Subcutaneous abdominal adipose tissue (tissue), 5 donors: Measurements from ENCODE around the gene MYO16.

Experiments used
- H3K27ac ChIP-seq: one replicate; pipeline ENCODE4 v1.7.0; 2013; ENCODE audit warnings: low read depth, mild to moderate bottlenecking, inconsistent platforms, low read length, moderate library complexity
- H3K27me3 ChIP-seq, 5 donors: one replicate each; pipeline ENCODE4 v1.7.0; 2013; ENCODE audit warnings: low read length in 5 of 5, inconsistent platforms in 1 of 5; ENCODE audit not compliant: control insufficient read depth in 5 of 5, insufficient read depth in 4 of 5
- H3K36me3 ChIP-seq, 5 donors: one replicate each; pipeline ENCODE4 v1.7.0; 2013; ENCODE audit warnings: low read length in 5 of 5; ENCODE audit not compliant: control insufficient read depth in 5 of 5, insufficient read depth in 5 of 5
- H3K4me1 ChIP-seq, 5 donors: one replicate each; pipeline ENCODE4 v1.7.0; 2013; ENCODE audit warnings: low read length in 5 of 5, mild to moderate bottlenecking in 3 of 5, moderate library complexity in 1 of 5; ENCODE audit not compliant: control insufficient read depth in 5 of 5, insufficient read depth in 5 of 5
- H3K4me3 ChIP-seq, 5 donors: one replicate each; pipeline ENCODE4 v1.7.0; 2013; ENCODE audit warnings: low read length in 5 of 5, low read depth in 1 of 5
- H3K9ac ChIP-seq, 5 donors: one replicate each; pipeline ENCODE4 v1.7.0; 2013; ENCODE audit warnings: low read length in 5 of 5, mild to moderate bottlenecking in 4 of 5, moderate library complexity in 3 of 5
- H3K9me3 ChIP-seq, 5 donors: one replicate each; pipeline ENCODE4 v1.7.0; 2013; ENCODE audit warnings: low read length in 5 of 5; ENCODE audit not compliant: control insufficient read depth in 5 of 5
- donor health status: healthy.
- donor health status: healthy.
- donor health status: healthy.
- donor health status: healthy.
- donor health status: healthy.

Gene MYO16

GRCh38 chr13:109141706-109142105, 512.3 kb downstream of the MYO16 start:
- Histone ChIP-seq H3K9ac (no peak overlapping the region), H3K4me1 (peaks cover 0 to 32% (median 7%) of the 10 kb centered on the region in 5 donors), H3K27me3 (peaks cover 0 to 5% (median 0%) of the 10 kb centered on the region in 5 donors), H3K9me3 (no peaks in the 10 kb centered on the region), H3K4me3 (peak overlapping the region in 3 of 5 donors; percentile 36 to 71 (median 59)), H3K36me3 (no peaks in the 10 kb centered on the region), H3K27ac (no peak overlapping the region)

- Histone ChIP-seq H3K27ac (no peak overlapping the region), H3K9ac (no peak overlapping the region), H3K4me3 (no peak overlapping the region), H3K4me1 (peaks cover 0 to 32% (median 7%) of the 10 kb centered on the region in 5 donors), H3K27me3 (peaks cover 0 to 5% (median 0%) of the 10 kb centered on the region in 5 donors), H3K9me3 (no peaks in the 10 kb centered on the region), H3K36me3 (no peaks in the 10 kb centered on the region)
Measured at GRCh38 chr13:109144693-109145437, 515.5 kb downstream of the MYO16 start.

- H3K9ac ChIP-seq, result no peak overlapping the region
- no peak overlapping the region for H3K4me3 ChIP-seq
- H3K27me3 ChIP-seq, result peaks cover 0 to 5% (median 0%) of the 10 kb centered on the region in 5 donors
- no peaks in the 10 kb centered on the region for H3K9me3 ChIP-seq
- peaks cover 0 to 32% (median 7%) of the 10 kb centered on the region in 5 donors for H3K4me1 ChIP-seq
- H3K27ac ChIP-seq, result no peak overlapping the region
- H3K36me3 ChIP-seq, result no peaks in the 10 kb centered on the region
Measured at GRCh38 chr13:109145631-109146030, 516.2 kb downstream of the MYO16 start.

- no peak overlapping the region for H3K9ac ChIP-seq
- no peaks in the 10 kb centered on the region for H3K9me3 ChIP-seq
- no peak overlapping the region for H3K4me3 ChIP-seq
- no peak overlapping the region for H3K27ac ChIP-seq
- peaks cover 0 to 5% (median 0%) of the 10 kb centered on the region in 5 donors for H3K27me3 ChIP-seq
- no peaks in the 10 kb centered on the region for H3K36me3 ChIP-seq
- H3K4me1 ChIP-seq, result peaks cover 0 to 28% (median 3%) of the 10 kb centered on the region in 5 donors
Measured at GRCh38 chr13:109146393-109146792, 517.0 kb downstream of the MYO16 start.

- peaks cover 0 to 21% (median 3%) of the 10 kb centered on the region in 5 donors for H3K4me1 ChIP-seq
- H3K27ac ChIP-seq, result no peak overlapping the region
- no peaks in the 10 kb centered on the region for H3K36me3 ChIP-seq
- no peaks in the 10 kb centered on the region for H3K9me3 ChIP-seq
- no peak overlapping the region for H3K9ac ChIP-seq
- H3K27me3 ChIP-seq, result peaks cover 0 to under 1% (median 0%) of the 10 kb centered on the region in 5 donors
- no peak overlapping the region for H3K4me3 ChIP-seq
Measured at GRCh38 chr13:109146912-109147647, 517.7 kb downstream of the MYO16 start.

- Histone ChIP-seq H3K36me3 (no peaks in the 10 kb centered on the region), H3K27ac (no peak overlapping the region), H3K27me3 (no peaks in the 10 kb centered on the region), H3K4me1 (peaks cover 0 to 11% (median 0%) of the 10 kb centered on the region in 5 donors), H3K9me3 (no peaks in the 10 kb centered on the region), H3K4me3 (no peak overlapping the region), H3K9ac (no peak overlapping the region)
Measured at GRCh38 chr13:109148243-109148642, 518.8 kb downstream of the MYO16 start.

- H3K9me3 ChIP-seq, result no peaks in the 10 kb centered on the region
- no peak overlapping the region for H3K4me3 ChIP-seq
- no peak overlapping the region for H3K9ac ChIP-seq
- H3K36me3 ChIP-seq, result no peaks in the 10 kb centered on the region
- no peak overlapping the region for H3K27ac ChIP-seq
- peaks cover 0 to 3% (median 0%) of the 10 kb centered on the region in 5 donors for H3K27me3 ChIP-seq
- peaks cover 0 to 9% (median 4%) of the 10 kb centered on the region in 5 donors for H3K4me1 ChIP-seq
Measured at GRCh38 chr13:109150696-109151095, 521.3 kb downstream of the MYO16 start.

- peaks cover 0 to 14% (median 9%) of the 10 kb centered on the region in 5 donors for H3K4me1 ChIP-seq
- no peaks in the 10 kb centered on the region for H3K36me3 ChIP-seq
- H3K9ac ChIP-seq, result no peak overlapping the region
- H3K4me3 ChIP-seq, result no peak overlapping the region
- no peak overlapping the region for H3K27ac ChIP-seq
- peaks cover 0 to 3% (median 0%) of the 10 kb centered on the region in 5 donors for H3K27me3 ChIP-seq
- no peaks in the 10 kb centered on the region for H3K9me3 ChIP-seq
Measured at GRCh38 chr13:109151255-109151654, 521.8 kb downstream of the MYO16 start.

GRCh38 chr13:109151696-109152095, 522.3 kb downstream of the MYO16 start:
- H3K9me3 ChIP-seq, result no peaks in the 10 kb centered on the region
- H3K9ac ChIP-seq, result no peak overlapping the region
- no peak overlapping the region for H3K27ac ChIP-seq
- no peak overlapping the region for H3K4me3 ChIP-seq
- H3K27me3 ChIP-seq, result peaks cover 0 to 3% (median 0%) of the 10 kb centered on the region in 5 donors
- H3K36me3 ChIP-seq, result no peaks in the 10 kb centered on the region
- peaks cover 0 to 19% (median 13%) of the 10 kb centered on the region in 5 donors for H3K4me1 ChIP-seq

- H3K27ac ChIP-seq, result no peak overlapping the region
- H3K4me3 ChIP-seq, result no peak overlapping the region
Measured at GRCh38 chr13:109152311-109152820, 523.0 kb downstream of the MYO16 start.

More at GRCh38 chr13:109152311-109152820, 523.0 kb downstream of the MYO16 start:
- Histone ChIP-seq H3K9me3 (no peaks in the 10 kb centered on the region), H3K27me3 (peaks cover 0 to 3% (median 0%) of the 10 kb centered on the region in 5 donors), H3K4me1 (peaks cover 0 to 20% (median 15%) of the 10 kb centered on the region in 5 donors), H3K36me3 (no peaks in the 10 kb centered on the region), H3K9ac (no peak overlapping the region)
